ENCODE measurements around the gene SCAF8.
"Not testable (repeated sequence)": the region's sequence is repeated elsewhere in the genome, so short reads cannot be mapped to it uniquely, and the experiment has no call there.

DNA sequence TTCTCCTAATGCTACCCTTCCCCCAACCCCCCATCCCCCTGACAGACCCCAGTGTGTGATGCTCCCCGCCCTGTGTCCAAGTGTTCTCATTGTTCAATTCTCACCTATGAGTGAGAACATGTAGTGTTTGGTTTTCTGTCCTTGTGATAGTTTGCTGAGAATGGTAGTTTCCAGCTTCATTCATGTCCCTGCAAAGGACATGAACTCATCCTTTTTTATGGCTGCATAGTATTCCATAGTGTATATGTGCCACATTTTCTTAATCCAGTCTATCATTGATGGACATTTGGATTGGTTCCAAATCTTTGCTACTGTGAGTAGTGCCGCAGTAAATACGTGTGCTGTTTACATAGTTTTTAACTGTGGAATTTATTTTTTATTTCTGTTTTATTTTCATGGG, 78.4 kb downstream of the SCAF8 start:
- TF ChIP-seq, protein P1, sequence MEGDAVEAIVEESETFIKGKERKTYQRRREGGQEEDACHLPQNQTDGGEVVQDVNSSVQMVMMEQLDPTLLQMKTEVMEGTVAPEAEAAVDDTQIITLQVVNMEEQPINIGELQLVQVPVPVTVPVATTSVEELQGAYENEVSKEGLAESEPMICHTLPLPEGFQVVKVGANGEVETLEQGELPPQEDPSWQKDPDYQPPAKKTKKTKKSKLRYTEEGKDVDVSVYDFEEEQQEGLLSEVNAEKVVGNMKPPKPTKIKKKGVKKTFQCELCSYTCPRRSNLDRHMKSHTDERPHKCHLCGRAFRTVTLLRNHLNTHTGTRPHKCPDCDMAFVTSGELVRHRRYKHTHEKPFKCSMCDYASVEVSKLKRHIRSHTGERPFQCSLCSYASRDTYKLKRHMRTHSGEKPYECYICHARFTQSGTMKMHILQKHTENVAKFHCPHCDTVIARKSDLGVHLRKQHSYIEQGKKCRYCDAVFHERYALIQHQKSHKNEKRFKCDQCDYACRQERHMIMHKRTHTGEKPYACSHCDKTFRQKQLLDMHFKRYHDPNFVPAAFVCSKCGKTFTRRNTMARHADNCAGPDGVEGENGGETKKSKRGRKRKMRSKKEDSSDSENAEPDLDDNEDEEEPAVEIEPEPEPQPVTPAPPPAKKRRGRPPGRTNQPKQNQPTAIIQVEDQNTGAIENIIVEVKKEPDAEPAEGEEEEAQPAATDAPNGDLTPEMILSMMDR (IDR thresholded peaks at IDR 0.05), result not testable (repeated sequence)
- not testable (repeated sequence) for TF ChIP-seq POLR2AphosphoS5 (IDR thresholded peaks at IDR 0.05)

Data from upper lobe of left lung (tissue), 4 donors.